CD4-positive, CD25-positive, alpha-beta regulatory T cell (primary cell): ENCODE results near the gene TBL1X. TPM values are rescaled to one million over a fixed set of nuclear protein-coding genes. Genes with fewer than 3 reads are reported as not detected.
A peak's percentile ranks its signal among the peaks of the same experiment; 100 is the strongest.

Experiments used
- ATAC-seq, 2 donors: fragments of 150-1000 bp; cut with Tn5 transposase; one replicate each; pipeline ENCODE4 v1.10.0; 2021; ENCODE audit warnings: low read depth in 2 of 2, moderate number of reproducible peaks in 2 of 2, moderate library complexity in 1 of 2
- DNase-seq, 3 donors: peaks; one replicate each; pipeline versions ENCODE4 v3.0.0 to v3.0.0-alpha.2; 2012 to 2022; ENCODE audit warnings: mixed read lengths in 1 of 3
- H3K27ac ChIP-seq: one replicate; pipeline ENCODE4 v1.7.0; 2013; ENCODE audit warnings: mild to moderate bottlenecking, low read length; ENCODE audit not compliant: insufficient read depth, poor library complexity, severe bottlenecking
- H3K27me3 ChIP-seq: one replicate; pipeline ENCODE4 v1.7.0; 2013; ENCODE audit warnings: low read length; ENCODE audit not compliant: control insufficient read depth, insufficient read depth
- H3K36me3 ChIP-seq: one replicate; pipeline ENCODE4 v1.7.0; 2013; ENCODE audit warnings: mild to moderate bottlenecking, low read length, moderate library complexity; ENCODE audit not compliant: control insufficient read depth, insufficient read depth
- H3K4me1 ChIP-seq: 2 replicates; pipeline ENCODE4 v1.7.0; 2013; ENCODE audit warnings: mild to moderate bottlenecking, low read length; ENCODE audit not compliant: insufficient read depth, control insufficient read depth, poor library complexity, severe bottlenecking
- H3K4me3 ChIP-seq: one replicate; pipeline ENCODE4 v1.7.0; 2013; ENCODE audit warnings: low read depth, mild to moderate bottlenecking, low read length, moderate library complexity
- H3K9me3 ChIP-seq, 2 experiments: 1 replicate in 1 of 2; 2 replicates in 1 of 2; pipeline ENCODE4 v1.7.0; 2013; ENCODE audit warnings: low read length in 2 of 2, mild to moderate bottlenecking in 1 of 2, moderate library complexity in 1 of 2; ENCODE audit not compliant: control insufficient read depth in 2 of 2
- H3K27ac Mint-ChIP-seq, 3 donors: one replicate each; pipeline ENCODE4 v1.8.0; 2020 to 2022; ENCODE audit warnings: mild to moderate bottlenecking in 3 of 3, mixed read lengths in 3 of 3, moderate library complexity in 2 of 3
- H3K27me3 Mint-ChIP-seq: one replicate; pipeline ENCODE4 v1.8.0; 2022; ENCODE audit warnings: mild to moderate bottlenecking, mixed read lengths
- H3K36me3 Mint-ChIP-seq: one replicate; pipeline ENCODE4 v1.8.0; 2020; ENCODE audit warnings: mixed read lengths
- H3K4me1 Mint-ChIP-seq, 4 donors: one replicate each; pipeline ENCODE4 v1.8.0; 2020 to 2022; ENCODE audit warnings: mixed read lengths in 4 of 4, mild to moderate bottlenecking in 1 of 4
- H3K4me3 Mint-ChIP-seq, 4 donors: one replicate each; pipeline ENCODE4 v1.8.0; 2020 to 2022; ENCODE audit warnings: mild to moderate bottlenecking in 4 of 4, mixed read lengths in 4 of 4, moderate library complexity in 3 of 4
- H3K9me3 Mint-ChIP-seq, 7 donors: one replicate each; pipeline ENCODE4 v1.8.0; 2020 to 2022; ENCODE audit warnings: mixed read lengths in 7 of 7, mild to moderate bottlenecking in 3 of 7, moderate library complexity in 2 of 7
- polyA plus RNA-seq, 4 donors: library from polyadenylated mRNA; unstranded; fragments of 300-500 nt; fragmentation: Illumina TruSeq; gene quantifications; one replicate each; pipeline ENCODE4 v1.2.3, GENCODE V29; 2021
- total RNA-seq: library from RNA; stranded (reverse); gene quantifications from one replicate; pipeline ENCODE4 v1.2.3, GENCODE V29; 2022

TBL1X gene
- total and polyA plus RNA-seq, 5 donors from 2014 or later: 6.7 to 23.4 (median 14.5) TPM

DNA sequence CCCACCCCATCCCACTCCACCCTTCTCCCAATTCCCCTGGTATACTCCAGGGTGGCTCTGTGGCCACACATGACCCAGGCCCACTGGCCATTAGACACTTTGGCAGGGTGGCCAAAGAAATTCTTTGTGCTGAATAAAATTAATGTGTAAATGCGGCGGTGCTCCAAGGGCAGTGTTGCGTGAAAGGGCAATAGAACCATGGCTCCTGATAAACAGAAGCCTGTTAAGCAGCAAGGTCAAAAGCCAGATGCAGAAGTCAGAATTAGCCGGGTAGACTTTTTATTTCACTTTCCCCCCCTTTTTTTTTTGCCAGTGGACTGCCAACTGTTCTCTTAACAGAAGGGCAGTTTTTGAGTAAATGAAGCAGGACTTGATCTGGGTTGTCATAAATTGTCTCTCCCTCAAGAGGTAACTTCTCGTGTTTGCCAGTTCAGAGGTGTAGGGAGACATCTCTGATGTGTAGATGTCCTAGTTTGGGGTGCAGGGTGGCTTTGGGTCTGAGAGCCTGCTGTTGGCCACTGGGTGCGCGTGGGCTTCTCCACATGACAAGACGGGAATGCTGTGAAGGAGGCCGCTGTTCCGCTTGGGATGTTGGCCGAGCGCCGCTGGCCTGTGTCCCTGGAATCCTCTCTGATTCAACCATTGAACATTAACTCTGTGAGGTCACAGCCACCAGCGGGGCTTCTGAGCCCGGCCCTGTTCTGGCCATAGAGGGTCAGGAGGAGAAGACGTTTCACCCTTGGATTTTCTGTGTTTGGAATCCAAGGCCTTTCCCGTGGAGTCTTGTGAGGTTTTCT is 139.5 kb downstream of the TBL1X start:
- H3K4me1 Mint-ChIP-seq: peaks cover 0 to 11% (median 3%) of the 10 kb centered on the region in 4 donors
- H3K9me3 Mint-ChIP-seq: peaks cover 0 to 1% (median 0%) of the 10 kb centered on the region in 7 donors
- peaks cover 7% of the 10 kb centered on the region for H3K36me3 Mint-ChIP-seq
- Histone ChIP-seq H3K36me3 (no peaks in the 10 kb centered on the region), H3K4me1 (no peaks in the 10 kb centered on the region), H3K27me3 (no peaks in the 10 kb centered on the region), H3K27ac (no peak overlapping the region), H3K9me3 (no peaks in the 10 kb centered on the region), H3K4me3 (no peak overlapping the region)
- no peak overlapping the region for H3K27ac Mint-ChIP-seq
- DNase-seq (no peak), ATAC-seq (no peak)
- no peaks in the 10 kb centered on the region for H3K27me3 Mint-ChIP-seq
- H3K4me3 Mint-ChIP-seq: no peak overlapping the region

DNA sequence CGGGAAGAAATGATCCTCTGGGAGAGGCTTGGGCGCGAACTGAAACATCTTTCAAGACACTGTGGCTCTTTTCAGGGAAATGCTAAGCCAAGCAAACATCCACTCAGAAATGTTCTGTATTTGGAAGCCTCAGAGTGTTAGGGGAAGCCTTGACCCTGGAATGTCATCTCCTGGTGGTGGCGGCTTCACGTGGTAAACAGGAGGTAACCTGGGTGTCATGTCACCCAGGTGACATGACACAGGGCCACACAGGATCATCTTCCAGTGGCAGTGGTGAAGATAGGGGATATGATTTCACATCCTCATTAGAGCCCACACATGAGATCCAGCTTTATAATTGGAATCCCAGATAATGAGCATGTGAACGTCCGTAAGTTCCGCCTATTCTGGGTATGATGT is 140.0 kb downstream of the TBL1X start:
- Mint-ChIP-seq H3K9me3 (peaks cover 0 to 1% (median 0%) of the 10 kb centered on the region in 7 donors), H3K4me3 (no peak overlapping the region), H3K36me3 (peaks cover 7% of the 10 kb centered on the region), H3K27ac (no peak overlapping the region), H3K27me3 (no peaks in the 10 kb centered on the region), H3K4me1 (peaks cover 0 to 11% (median 3%) of the 10 kb centered on the region in 4 donors)
- no peak for ATAC-seq
- no peaks in the 10 kb centered on the region for H3K4me1 ChIP-seq
- H3K27ac ChIP-seq: no peak overlapping the region
- no peaks in the 10 kb centered on the region for H3K27me3 ChIP-seq
- H3K4me3 ChIP-seq: no peak overlapping the region
- H3K9me3 ChIP-seq: no peaks in the 10 kb centered on the region
- no peaks in the 10 kb centered on the region for H3K36me3 ChIP-seq
- DNase-seq: no peak

DNA sequence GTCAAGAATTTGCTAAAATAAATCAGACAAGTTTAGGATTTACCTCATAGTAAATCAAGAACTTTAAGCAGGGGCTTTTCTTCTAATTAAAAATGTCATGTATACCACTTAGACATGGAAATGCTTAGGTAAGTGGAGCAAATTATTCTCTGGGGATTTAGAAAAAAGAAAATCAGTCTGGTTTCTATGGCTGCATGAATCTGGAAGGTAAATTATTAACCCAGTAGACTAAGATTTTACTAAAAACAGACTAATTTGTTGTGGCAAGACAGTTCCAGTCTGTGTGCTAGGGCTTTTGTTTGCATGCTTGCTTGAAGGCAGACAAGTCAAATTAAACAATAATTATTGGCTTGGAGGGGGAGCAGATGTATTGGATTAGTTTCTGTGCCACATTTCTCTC is 140.6 kb downstream of the TBL1X start:
- H3K4me1 ChIP-seq: no peaks in the 10 kb centered on the region
- ATAC-seq (no peak), DNase-seq (no peak)
- no peak overlapping the region for H3K4me3 ChIP-seq
- no peaks in the 10 kb centered on the region for H3K9me3 ChIP-seq
- H3K36me3 Mint-ChIP-seq: peaks cover 7% of the 10 kb centered on the region
- no peak overlapping the region for H3K27ac ChIP-seq
- peaks cover 0 to 1% (median 0%) of the 10 kb centered on the region in 7 donors for H3K9me3 Mint-ChIP-seq
- H3K27ac Mint-ChIP-seq: no peak overlapping the region
- no peaks in the 10 kb centered on the region for H3K36me3 ChIP-seq
- peaks cover 0 to 11% (median 3%) of the 10 kb centered on the region in 4 donors for H3K4me1 Mint-ChIP-seq
- H3K4me3 Mint-ChIP-seq: peak overlapping the region in 1 of 4 donors; percentile 58
- H3K27me3 ChIP-seq: no peaks in the 10 kb centered on the region
- H3K27me3 Mint-ChIP-seq: no peaks in the 10 kb centered on the region

DNA sequence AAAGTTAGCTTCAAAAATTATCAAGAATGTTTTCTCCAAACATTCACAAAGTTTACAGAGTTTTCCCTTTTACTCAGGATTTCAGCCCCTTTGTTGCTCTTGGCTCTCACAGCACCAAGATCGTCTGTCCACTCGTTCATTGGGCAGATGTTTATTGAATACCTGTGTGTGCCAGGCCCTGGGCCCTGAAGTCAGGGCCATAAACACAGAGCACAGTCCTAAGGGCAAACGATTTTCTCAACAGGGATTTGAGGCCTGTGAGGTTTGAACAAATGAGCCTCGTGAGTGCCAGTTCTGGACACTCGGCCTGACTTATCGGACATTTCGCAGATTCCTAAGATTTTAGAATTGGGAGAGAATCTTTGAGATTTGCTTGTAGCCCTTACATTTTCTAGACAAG is 142.1 kb downstream of the TBL1X start:
- Mint-ChIP-seq H3K27ac (no peak overlapping the region), H3K4me3 (no peak overlapping the region), H3K9me3 (peaks cover 0 to 1% (median 0%) of the 10 kb centered on the region in 7 donors), H3K36me3 (peaks cover 7% of the 10 kb centered on the region), H3K27me3 (no peaks in the 10 kb centered on the region), H3K4me1 (peaks cover 0 to 5% (median 1%) of the 10 kb centered on the region in 4 donors)
- no peak for ATAC-seq
- DNase-seq: no peak
- Histone ChIP-seq H3K36me3 (no peaks in the 10 kb centered on the region), H3K27me3 (no peaks in the 10 kb centered on the region), H3K27ac (no peak overlapping the region), H3K9me3 (no peaks in the 10 kb centered on the region), H3K4me1 (no peaks in the 10 kb centered on the region), H3K4me3 (no peak overlapping the region)

DNA sequence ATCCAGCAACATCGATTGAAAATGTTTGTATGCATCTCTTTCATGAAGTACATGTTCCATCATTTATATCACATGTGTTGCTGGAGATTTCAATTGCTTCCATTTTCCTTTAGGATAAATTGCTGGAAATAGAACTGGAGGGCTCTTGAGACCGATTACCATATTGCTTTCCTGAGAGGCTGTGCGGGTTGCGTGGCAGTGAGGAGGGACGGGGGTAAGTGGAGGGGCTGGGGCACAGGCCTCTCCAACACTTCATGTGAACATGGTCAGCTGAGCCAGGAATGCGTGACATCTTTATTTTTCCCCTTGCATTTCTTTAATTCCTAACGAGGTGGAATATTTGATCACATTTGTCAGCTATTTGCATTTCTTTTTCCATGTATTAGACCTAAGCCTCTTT is 144.6 kb downstream of the TBL1X start:
- DNase-seq: no peak
- H3K4me1 ChIP-seq: no peaks in the 10 kb centered on the region

DNA sequence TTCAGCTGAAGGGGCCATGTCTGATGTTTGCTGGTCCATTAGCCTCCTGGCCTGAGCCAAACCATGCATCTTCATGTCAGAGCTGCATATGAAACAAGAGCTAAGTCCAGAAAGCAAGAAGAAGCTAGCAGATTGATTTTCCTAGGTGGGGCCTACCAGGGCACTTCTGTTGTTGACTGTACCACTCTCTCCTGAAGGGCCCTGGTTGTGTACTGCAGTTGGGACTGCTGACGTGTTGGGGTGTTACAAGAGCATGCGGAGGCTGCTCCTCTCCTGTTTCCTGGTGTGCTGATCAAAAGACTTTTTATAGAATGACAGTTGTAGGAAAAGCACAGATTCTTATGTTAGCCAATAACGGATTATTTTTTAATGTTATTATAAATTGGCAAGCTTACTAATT is 145.1 kb downstream of the TBL1X start:
- Mint-ChIP-seq H3K36me3 (no peaks in the 10 kb centered on the region), H3K4me3 (no peak overlapping the region), H3K27me3 (no peaks in the 10 kb centered on the region), H3K27ac (no peak overlapping the region), H3K4me1 (peaks cover 0 to 4% (median 2%) of the 10 kb centered on the region in 4 donors), H3K9me3 (peaks cover 0 to 1% (median 0%) of the 10 kb centered on the region in 7 donors)
- H3K4me3 ChIP-seq: no peak overlapping the region
- ATAC-seq: no peak
- H3K36me3 ChIP-seq: no peaks in the 10 kb centered on the region
- H3K4me1 ChIP-seq: no peaks in the 10 kb centered on the region
- no peak overlapping the region for H3K27ac ChIP-seq
- no peaks in the 10 kb centered on the region for H3K9me3 ChIP-seq
- no peaks in the 10 kb centered on the region for H3K27me3 ChIP-seq
- no peak for DNase-seq

More for the DNA sequence above, 144.6 kb downstream of the TBL1X start:
- Histone ChIP-seq H3K27me3 (no peaks in the 10 kb centered on the region), H3K27ac (no peak overlapping the region), H3K9me3 (no peaks in the 10 kb centered on the region), H3K36me3 (no peaks in the 10 kb centered on the region), H3K4me3 (no peak overlapping the region)
- Mint-ChIP-seq H3K36me3 (peaks cover under 1% of the 10 kb centered on the region), H3K9me3 (peaks cover 0 to 1% (median 0%) of the 10 kb centered on the region in 7 donors), H3K4me3 (no peak overlapping the region), H3K27ac (no peak overlapping the region), H3K4me1 (peaks cover 0 to 4% (median 2%) of the 10 kb centered on the region in 4 donors), H3K27me3 (no peaks in the 10 kb centered on the region)
- no peak for ATAC-seq

DNA sequence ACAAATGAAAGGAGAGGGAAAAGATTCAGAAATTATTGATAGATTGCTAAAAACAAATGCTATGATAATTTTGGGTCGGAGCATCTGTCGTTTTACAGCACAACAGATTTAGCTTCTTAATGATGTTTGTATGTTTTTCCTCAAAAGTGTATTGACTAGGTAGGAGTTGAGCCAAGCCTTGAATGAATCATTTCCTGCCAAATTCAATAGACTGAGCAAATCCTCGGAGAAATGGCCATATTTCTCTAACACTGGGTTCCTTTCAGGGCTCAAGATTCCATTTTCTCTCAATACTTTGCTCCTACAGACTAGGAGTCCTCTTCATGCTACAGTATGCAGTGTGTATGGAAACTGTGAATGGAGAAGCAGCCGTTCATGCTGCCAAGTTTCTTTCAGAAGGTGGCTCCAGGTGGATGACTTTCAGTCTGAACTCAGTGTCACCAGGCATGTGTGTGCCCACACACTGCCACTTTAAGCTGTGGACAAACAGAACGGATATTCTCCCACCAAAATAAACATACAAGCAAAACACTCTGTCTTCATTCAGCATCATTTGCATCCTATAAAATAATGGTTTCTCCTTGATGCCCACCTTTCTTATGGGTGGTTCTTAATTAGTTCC is 146.0 kb downstream of the TBL1X start:
- Histone ChIP-seq H3K9me3 (no peaks in the 10 kb centered on the region), H3K36me3 (no peaks in the 10 kb centered on the region), H3K27ac (no peak overlapping the region), H3K4me3 (no peak overlapping the region), H3K27me3 (no peaks in the 10 kb centered on the region), H3K4me1 (no peaks in the 10 kb centered on the region)
- no peak for ATAC-seq
- Mint-ChIP-seq H3K4me1 (peaks cover 0 to 4% (median 2%) of the 10 kb centered on the region in 4 donors), H3K9me3 (peaks cover 0 to 1% (median 0%) of the 10 kb centered on the region in 7 donors), H3K4me3 (no peak overlapping the region), H3K27ac (no peak overlapping the region), H3K36me3 (no peaks in the 10 kb centered on the region), H3K27me3 (no peaks in the 10 kb centered on the region)
- DNase-seq: no peak
